ENCODE results near the gene ECHS1.
"Not testable (repeated sequence)": the region's sequence is repeated elsewhere in the genome, so short reads cannot be mapped to it uniquely, and the experiment has no call there.

The ECHS1 gene

GRCh38 chr10:133400624-133401424, 27.7 kb upstream of the ECHS1 start:
- no peak for FAIRE-seq
- DNase-seq (ENCODE audit: low spot score) = no peak

GRCh38 chr10:133399123-133399601, 26.0 kb upstream of the ECHS1 start:
- DNase-seq (ENCODE audit: low spot score) (no peak), FAIRE-seq (no peak)

GRCh38 chr10:133397938-133398337, 24.8 kb upstream of the ECHS1 start:
- DNase-seq (ENCODE audit: low spot score) (no peak), FAIRE-seq (no peak)

DNA sequence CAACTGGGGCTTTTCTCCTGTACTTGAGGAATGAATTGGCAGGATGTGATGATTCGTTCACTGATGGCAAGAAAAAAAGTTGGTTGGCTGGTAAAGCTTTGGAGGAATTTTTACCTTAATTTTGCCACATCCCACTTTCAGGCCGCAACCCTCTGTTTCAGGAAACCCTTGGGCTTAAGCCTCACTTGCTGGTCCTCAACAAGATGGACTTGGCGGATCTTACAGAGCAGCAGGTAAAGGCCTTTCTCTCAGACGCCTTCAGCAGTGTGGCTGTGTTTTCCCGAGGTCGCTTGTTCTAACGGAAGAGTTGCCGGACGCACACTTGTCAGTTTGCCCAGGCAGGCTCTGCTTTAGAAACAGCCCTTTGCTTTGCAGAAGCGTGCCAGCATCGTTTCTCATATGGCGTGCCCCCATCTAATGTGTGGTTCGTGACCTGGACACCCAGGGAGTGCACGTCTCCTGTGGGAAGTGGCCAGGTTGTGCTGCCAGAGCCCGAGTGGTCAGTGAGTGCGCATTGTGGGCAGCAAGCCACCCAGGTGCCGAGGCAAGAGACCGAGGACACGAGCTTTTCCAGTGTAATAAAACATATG, 23.0 kb upstream of the ECHS1 start:
- FAIRE-seq (no peak), DNase-seq (ENCODE audit: low spot score) (no peak)

- no peak for FAIRE-seq
- DNase-seq (ENCODE audit: low spot score) = no peak
These were observed 21.7 kb upstream of the ECHS1 start for GRCh38 chr10:133394801-133395221.

- FAIRE-seq (peak; percentile 48), DNase-seq (ENCODE audit: low spot score) (peak; percentile 96)
These were observed 21.0 kb upstream of the ECHS1 start, which contains the start of gene MTG1 for GRCh38 chr10:133394064-133394663. Gene MTG1, plus strand, starts transcription at chr10:133394157. Its CDS starts 64 bp downstream, at chr10:133394221.

GRCh38 chr10:133393401-133394063, 20.4 kb upstream of the ECHS1 start:
- FAIRE-seq (no peak), DNase-seq (ENCODE audit: low spot score) (no peak)

DNA sequence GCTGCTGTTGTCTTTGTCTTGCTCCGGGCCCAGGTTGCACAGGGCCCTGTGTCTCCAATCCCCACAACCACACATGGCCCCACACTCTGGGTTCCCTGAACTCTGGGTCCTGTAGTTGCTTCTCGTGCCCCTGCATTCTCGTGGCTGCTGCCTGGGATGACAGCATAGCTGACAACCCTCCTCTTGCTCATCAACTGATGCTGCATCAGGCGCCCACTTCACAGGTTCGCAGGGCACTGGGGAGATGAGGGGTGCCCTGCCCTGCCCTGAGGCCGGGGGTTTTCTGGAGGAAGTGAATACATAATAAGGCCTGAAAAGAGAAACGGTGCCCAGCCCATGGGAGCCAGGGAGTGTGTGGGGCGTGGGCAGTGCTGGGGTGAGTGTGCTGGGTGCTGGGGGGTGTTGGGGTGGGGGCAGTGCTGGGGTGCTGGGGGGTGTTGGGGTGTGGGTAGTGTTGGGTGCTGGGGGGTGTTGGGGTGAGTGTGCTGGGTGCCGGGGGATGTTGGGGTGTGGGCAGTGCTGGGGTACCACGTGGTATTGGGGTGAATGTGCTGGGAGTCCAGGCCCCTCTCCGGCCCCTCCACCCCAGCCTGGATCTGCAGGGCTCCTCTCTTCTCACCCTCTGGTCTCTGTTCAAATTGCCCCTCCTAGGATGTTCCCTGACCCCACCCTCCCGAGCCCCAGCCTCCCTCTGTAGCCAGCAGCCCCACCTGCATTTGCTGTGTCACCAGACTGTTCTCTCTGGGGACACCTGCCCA, 18.8 kb upstream of the ECHS1 start:
- FAIRE-seq (no peak), DNase-seq (ENCODE audit: low spot score) (no peak)

DNA sequence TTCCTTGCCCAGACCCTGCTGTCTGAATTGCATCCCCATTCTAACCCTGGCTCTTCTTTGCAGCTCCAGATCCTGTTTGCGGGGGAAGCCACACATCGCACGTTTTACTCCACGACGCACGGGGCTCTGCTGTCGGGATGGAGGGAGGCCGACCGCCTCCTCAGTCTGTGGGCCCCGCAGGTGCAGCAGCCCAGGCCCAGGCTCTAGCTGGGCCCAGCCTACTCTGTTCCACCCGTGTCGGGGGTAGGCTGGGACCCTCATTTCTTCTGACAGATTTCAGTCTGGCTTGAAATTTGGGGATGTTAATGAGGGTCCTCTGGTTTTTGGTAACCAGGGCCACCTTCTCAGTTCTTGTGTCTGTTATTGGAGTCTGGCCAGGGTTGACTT, 18.1 kb upstream of the ECHS1 start:
- DNase-seq (ENCODE audit: low spot score) (no peak), FAIRE-seq (no peak)

- FAIRE-seq (no peak), DNase-seq (ENCODE audit: low spot score) (no peak)
These were observed 17.6 kb upstream of the ECHS1 start for GRCh38 chr10:133390597-133391248.

DNA sequence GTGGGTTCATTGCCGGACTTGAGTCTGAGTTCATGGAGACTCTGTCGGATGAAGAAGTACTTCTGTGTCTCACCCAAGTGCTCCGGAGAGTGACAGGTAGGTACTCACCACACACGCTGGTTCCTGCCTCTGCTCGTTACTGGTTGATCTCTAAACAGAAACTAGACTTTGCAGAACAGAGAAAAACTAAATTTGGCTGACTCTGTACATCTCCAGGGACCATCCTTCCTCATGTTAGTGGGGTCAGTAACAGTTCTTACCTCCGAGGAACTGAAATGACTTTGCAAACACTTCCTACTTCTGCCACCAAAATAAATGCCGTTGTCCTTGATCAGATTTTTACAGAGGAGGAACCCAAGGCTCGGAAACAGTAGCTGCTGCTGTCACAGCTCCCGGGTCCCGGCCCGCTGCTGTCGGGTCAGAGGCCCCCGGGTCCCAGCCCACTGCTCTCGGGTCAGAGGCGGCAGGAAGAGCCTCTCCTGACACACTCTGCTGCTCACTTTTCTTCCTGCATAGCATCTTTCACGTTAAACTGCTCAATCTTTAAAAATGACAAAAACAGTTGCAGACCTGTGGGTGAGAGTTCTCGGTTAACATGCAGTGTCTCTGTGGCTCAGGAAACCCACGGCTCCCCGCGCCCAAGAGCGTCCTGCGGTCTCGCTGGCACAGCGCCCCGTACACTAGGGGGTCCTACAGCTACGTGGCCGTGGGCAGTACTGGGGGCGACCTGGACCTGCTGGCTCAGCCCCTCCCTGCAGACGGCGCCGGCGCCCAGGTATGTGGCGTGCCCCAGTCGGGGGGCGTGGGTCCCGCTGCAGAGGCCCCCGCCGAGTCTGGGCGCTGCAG, 16.0 kb upstream of the ECHS1 start:
- DNase-seq (ENCODE audit: low spot score) (no peak), FAIRE-seq (no peak)

- FAIRE-seq = no peak
These were observed 15.2 kb upstream of the ECHS1 start for GRCh38 chr10:133388236-133388972.

GRCh38 chr10:133386951-133387350, 13.8 kb upstream of the ECHS1 start:
- FAIRE-seq; DNase-seq (ENCODE audit: low spot score): not testable (repeated sequence)

More at GRCh38 chr10:133388236-133388972, 15.2 kb upstream of the ECHS1 start:
- DNase-seq (ENCODE audit: low spot score) = no peak

- FAIRE-seq (no peak), DNase-seq (ENCODE audit: low spot score) (no peak)
These were observed 12.1 kb upstream of the ECHS1 start for GRCh38 chr10:133385214-133385613.

- DNase-seq (ENCODE audit: low spot score) (no peak), FAIRE-seq (no peak)
These were observed 10.9 kb upstream of the ECHS1 start for GRCh38 chr10:133384071-133384470.

DNA sequence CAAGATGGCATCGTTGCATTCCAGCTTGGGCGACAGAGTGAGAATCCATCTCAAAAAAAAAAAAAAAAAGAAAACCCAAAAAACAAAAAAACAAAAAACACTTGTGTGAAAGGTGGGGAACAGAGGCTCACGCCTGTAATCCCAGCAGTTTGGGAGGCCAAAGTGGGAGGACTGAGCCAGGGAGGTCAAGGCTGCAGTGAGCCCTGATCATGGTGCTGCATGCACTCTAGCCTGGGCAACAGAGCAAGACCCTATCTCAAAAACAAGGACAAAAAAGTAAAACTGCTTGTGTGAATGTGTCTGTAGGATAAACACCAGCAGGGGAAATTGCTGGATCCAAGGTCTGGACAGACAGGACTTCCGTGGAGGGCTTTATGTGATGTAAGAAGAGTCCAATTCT, 10.4 kb upstream of the ECHS1 start:
- DNase-seq (ENCODE audit: low spot score) (no peak), FAIRE-seq (no peak)

GRCh38 chr10:133381036-133381435, 7.9 kb upstream of the ECHS1 start:
- FAIRE-seq = no peak
- no peak for DNase-seq (ENCODE audit: low spot score)

GRCh38 chr10:133379801-133380666, 6.9 kb upstream of the ECHS1 start:
- FAIRE-seq (no peak), DNase-seq (ENCODE audit: low spot score) (no peak)
